ENCODE results near the gene FAM193A.

The FAM193A gene

GRCh38 chr4:2745981-2746806 is 209.7 kb downstream of the FAM193A start:
- no peak for TF ChIP-seq SIN3A (IDR thresholded peaks at IDR 0.05; ENCODE audit: borderline replicate concordance, insufficient read depth, low read length)
- TF ChIP-seq REST (IDR thresholded peaks at IDR 0.05; ENCODE audit: insufficient read depth in 1 of 2, low read depth in 2 of 2, low read length in 2 of 2) = no peak
- no peak for TF ChIP-seq FOXP2 (optimal IDR thresholded peaks at IDR 0.05; ENCODE audit: borderline replicate concordance, extremely low read depth, extremely low read length, insufficient read depth)
- TF ChIP-seq TAF1 (IDR thresholded peaks at IDR 0.05; ENCODE audit: borderline replicate concordance, insufficient read depth, low read length) = no peak
- TF ChIP-seq POLR2AphosphoS5 (IDR thresholded peaks at IDR 0.05; ENCODE audit: low read depth, low read length) = no peak

GRCh38 chr4:2746891-2747695 is 210.6 kb downstream of the FAM193A start:
- TF ChIP-seq TAF1 (IDR thresholded peaks at IDR 0.05; ENCODE audit: borderline replicate concordance, insufficient read depth, low read length) = no peak
- no peak for TF ChIP-seq SIN3A (IDR thresholded peaks at IDR 0.05; ENCODE audit: borderline replicate concordance, insufficient read depth, low read length)
- no peak for TF ChIP-seq REST (IDR thresholded peaks at IDR 0.05; ENCODE audit: insufficient read depth in 1 of 2, low read depth in 2 of 2, low read length in 2 of 2)
- TF ChIP-seq FOXP2 (optimal IDR thresholded peaks at IDR 0.05; ENCODE audit: borderline replicate concordance, extremely low read depth, extremely low read length, insufficient read depth) = no peak
- no peak for TF ChIP-seq POLR2AphosphoS5 (IDR thresholded peaks at IDR 0.05; ENCODE audit: low read depth, low read length)

- TF ChIP-seq FOXP2 (optimal IDR thresholded peaks at IDR 0.05; ENCODE audit: borderline replicate concordance, extremely low read depth, extremely low read length, insufficient read depth) (no peak), POLR2AphosphoS5 (IDR thresholded peaks at IDR 0.05; ENCODE audit: low read depth, low read length) (no peak), REST (IDR thresholded peaks at IDR 0.05; ENCODE audit: insufficient read depth in 1 of 2, low read depth in 2 of 2, low read length in 2 of 2) (no peak), TAF1 (IDR thresholded peaks at IDR 0.05; ENCODE audit: borderline replicate concordance, insufficient read depth, low read length) (no peak), SIN3A (IDR thresholded peaks at IDR 0.05; ENCODE audit: borderline replicate concordance, insufficient read depth, low read length) (no peak)
These were observed 214.5 kb downstream of the FAM193A start for GRCh38 chr4:2750719-2751605.

- TF ChIP-seq TAF1 (IDR thresholded peaks at IDR 0.05; ENCODE audit: borderline replicate concordance, insufficient read depth, low read length) = no peak
- TF ChIP-seq FOXP2 (optimal IDR thresholded peaks at IDR 0.05; ENCODE audit: borderline replicate concordance, extremely low read depth, extremely low read length, insufficient read depth) = no peak
- TF ChIP-seq SIN3A (IDR thresholded peaks at IDR 0.05; ENCODE audit: borderline replicate concordance, insufficient read depth, low read length) = no peak
These were observed 217.0 kb downstream of the FAM193A start for GRCh38 chr4:2753436-2753835.
